HCT116 (cell line): ENCODE results near the gene ZNF488. TPM values are rescaled to one million over a fixed set of nuclear protein-coding genes. Genes with fewer than 3 reads are reported as not detected.

ENCODE experiments used
- ATAC-seq: fragments of 200-7000 bp; cut with Tn5 transposase; 2 replicates; pipeline ENCODE4 v1.9.1; 2020; ENCODE audit warnings: mild to moderate bottlenecking, moderate library complexity
- BruUV-seq: library from RNA; stranded (reverse); fragments of 400-500 nt; replicated peaks from 2 replicates; lab custom pipeline; 2021; lab: Mats Ljungman, UMichigan
- CTCF ChIA-PET: fragments of 300-600 bp; sonication (Branson Sonifier 250); formaldehyde crosslinking; loops from one replicate; lab custom pipeline; 2021; ENCODE audit warnings: antibody characterized with exemption; lab: Charles Lee
- POLR2A ChIA-PET: fragments of 300-600, 350-600 bp; sonication (Branson Sonifier 250); formaldehyde crosslinking; loops from one replicate; lab custom pipeline; 2021; ENCODE audit warnings: antibody characterized with exemption; lab: Charles Lee
- RAD21 ChIA-PET, 2 experiments: fragments of 300-600 bp; sonication (Branson Sonifier 250); formaldehyde crosslinking; loops; one replicate each; lab custom pipeline; 2023; ENCODE audit warnings: low total read pairs in 2 of 2; ENCODE audit not compliant: uncharacterized antibody in 2 of 2, unreplicated experiment in 2 of 2, low non-redundant PET in 1 of 2; lab: Charles Lee
- DNase-seq: peaks from one replicate; pipeline ENCODE4 v3.0.0-alpha.2; 2010; ENCODE audit warnings: low read depth, low spot score
- H2AFZ ChIP-seq: fragments of 200-600 bp; shearing (Covaris generic), sonication (generic); 2 replicates; pipeline ENCODE4 v1.6.1; 2017; ENCODE audit warnings: low read depth, mixed run types, mixed read lengths, antibody characterized with exemption, low read length; ENCODE audit not compliant: poor library complexity, severe bottlenecking
- H3K27ac ChIP-seq: 2 replicates; pipeline ENCODE4 v1.5.1; 2012; ENCODE audit warnings: low read depth, low read length
- H3K27me3 ChIP-seq: fragments of 200-600 bp; sonication (generic); 2 replicates; pipeline ENCODE4 v1.6.1; 2016; ENCODE audit warnings: mixed run types, low read length, mixed read lengths; ENCODE audit not compliant: insufficient read depth
- H3K36me3 ChIP-seq, 2 experiments: fragments of 200-500 bp in 1 of 2; fragments of 200-600 bp in 1 of 2; sonication (Bioruptor generic) in 1 of 2; sonication (generic) in 1 of 2; 2 replicates each; pipeline versions ENCODE4 v1.5.1 to v1.6.1; 2014 to 2016; ENCODE audit warnings: low read length in 2 of 2, inconsistent platforms in 1 of 2, mixed read lengths in 1 of 2, mixed run types in 1 of 2; ENCODE audit not compliant: insufficient read depth in 2 of 2, control insufficient read depth in 1 of 2
- H3K4me1 ChIP-seq, 2 experiments: fragments of 200-600 bp in 1 of 2; sonication (generic) in 1 of 2; 2 replicates each; pipeline versions ENCODE4 v1.5.1 to v1.6.1; 2012 to 2017; ENCODE audit warnings: low read length in 2 of 2, inconsistent platforms in 1 of 2, mild to moderate bottlenecking in 1 of 2, mixed read lengths in 1 of 2, mixed run types in 1 of 2, moderate library complexity in 1 of 2; ENCODE audit not compliant: insufficient read depth in 2 of 2, control insufficient read depth in 1 of 2
- H3K4me2 ChIP-seq: fragments of 200-600 bp; sonication (generic); 2 replicates; pipeline ENCODE4 v1.6.1; 2017; ENCODE audit warnings: mixed run types, low read length, mixed read lengths
- H3K4me3 ChIP-seq, 2 experiments: fragments of 200-600 bp in 1 of 2; sonication (generic) in 1 of 2; replicated peaks in 1 of 2; 2 replicates each; pipeline ENCODE4 v1.5.1; 2011 to 2016; ENCODE audit warnings: low read length in 2 of 2, control low read depth in 1 of 2, low read depth in 1 of 2, mild to moderate bottlenecking in 1 of 2, mixed read lengths in 1 of 2, mixed run types in 1 of 2
- H3K79me2 ChIP-seq: fragments of 200-600 bp; sonication (generic); 2 replicates; pipeline ENCODE4 v1.6.1; 2017; ENCODE audit warnings: mild to moderate bottlenecking, mixed run types, low read length, moderate library complexity, mixed read lengths; ENCODE audit not compliant: insufficient read depth
- H3K9ac ChIP-seq: fragments of 200-600 bp; sonication (generic); 2 replicates; pipeline ENCODE4 v1.6.1; 2016; ENCODE audit warnings: low read length, mixed read lengths
- H3K9me2 ChIP-seq: fragments of 200-600 bp; sonication (generic), shearing (Covaris generic); 2 replicates; pipeline ENCODE4 v1.6.1; 2017; ENCODE audit warnings: mixed run types, mild to moderate bottlenecking, moderate library complexity; ENCODE audit not compliant: insufficient read depth
- H3K9me3 ChIP-seq, 2 experiments: fragments of 200-500 bp in 1 of 2; fragments of 200-600 bp in 1 of 2; sonication (Bioruptor generic) in 1 of 2; sonication (generic) in 1 of 2; 2 replicates each; pipeline ENCODE4 v1.6.1; 2014 to 2017; ENCODE audit warnings: low read length in 2 of 2, mixed read lengths in 2 of 2, inconsistent platforms in 1 of 2, low read depth in 1 of 2, mild to moderate bottlenecking in 1 of 2, mixed run types in 1 of 2, moderate library complexity in 1 of 2; ENCODE audit not compliant: control insufficient read depth in 1 of 2, insufficient read depth in 1 of 2
- H4K20me1 ChIP-seq: fragments of 200-600 bp; sonication (generic), shearing (Covaris generic); 2 replicates; pipeline ENCODE4 v1.6.1; 2017; ENCODE audit warnings: mixed run types, mild to moderate bottlenecking, moderate library complexity; ENCODE audit not compliant: insufficient read depth
- ATF3 ChIP-seq: IDR thresholded peaks from 2 replicates; pipeline ENCODE4 v1.6.1; 2012
- CBX3 ChIP-seq: IDR thresholded peaks from 2 replicates; pipeline ENCODE4 v1.6.1; 2012; ENCODE audit warnings: low read depth
- ELF1 ChIP-seq: IDR thresholded peaks from 2 replicates; pipeline ENCODE4 v1.6.1; 2012; ENCODE audit warnings: low read depth, borderline replicate concordance
- EZH2 ChIP-seq: fragments of 200-600 bp; sonication (generic); IDR thresholded peaks from 2 replicates; pipeline ENCODE4 v1.6.1; 2017; ENCODE audit warnings: antibody characterized with exemption, mixed run types
- EZH2phosphoT487 ChIP-seq: fragments of 200-600 bp; IDR thresholded peaks from 2 replicates; pipeline ENCODE4 v1.6.1; 2018; ENCODE audit warnings: antibody characterized with exemption, borderline replicate concordance
- FOSL1 ChIP-seq: IDR thresholded peaks from 2 replicates; pipeline ENCODE4 v1.6.1; 2012; ENCODE audit warnings: low read depth
- MAX ChIP-seq: IDR thresholded peaks from 2 replicates; pipeline ENCODE4 v1.6.1; 2012
- POLR2AphosphoS5 ChIP-seq: IDR thresholded peaks from 2 replicates; pipeline ENCODE4 v1.6.1; 2011; ENCODE audit warnings: mild to moderate bottlenecking, low read depth, low read length, moderate library complexity
- SIN3A ChIP-seq: IDR thresholded peaks from 2 replicates; pipeline ENCODE4 v1.6.1; 2012; ENCODE audit warnings: low read depth
- SP1 ChIP-seq: IDR thresholded peaks from 2 replicates; pipeline ENCODE4 v1.6.1; 2012; ENCODE audit warnings: low read depth
- SRF ChIP-seq: IDR thresholded peaks from 2 replicates; pipeline ENCODE4 v1.6.1; 2012; ENCODE audit warnings: low read depth
- TCF7L2 ChIP-seq: IDR thresholded peaks from 2 replicates; pipeline ENCODE4 v1.7.0; 2011; ENCODE audit warnings: borderline replicate concordance, inconsistent platforms; ENCODE audit not compliant: insufficient read depth, insufficient read length; ENCODE audit errors: extremely low read depth
- YY1 ChIP-seq: IDR thresholded peaks from 2 replicates; pipeline ENCODE4 v1.6.1; 2011; ENCODE audit warnings: low read length, low read depth, moderate library complexity, mild to moderate bottlenecking; ENCODE audit not compliant: insufficient replicate concordance; ENCODE audit errors: extremely low read depth
- ZBTB33 ChIP-seq: IDR thresholded peaks from 2 replicates; pipeline ENCODE4 v1.6.1; 2011; ENCODE audit warnings: mild to moderate bottlenecking, low read length, moderate library complexity; ENCODE audit not compliant: insufficient replicate concordance; ENCODE audit errors: extremely low read depth
- ZFX ChIP-seq: fragments of 450-650 bp; IDR thresholded peaks from 2 replicates; pipeline ENCODE4 v1.6.1; 2017
- intact Hi-C: fragments of 100-400 bp; cut with micrococcal nuclease; formaldehyde crosslinking; loops from 2 replicates; pipeline ENCODE4 v1.10.0; 2022
- total RNA-seq: library from RNA; stranded (reverse); gene quantifications from one replicate; pipeline ENCODE4 v1.2.1, GENCODE V29; 2021; ENCODE audit not compliant: unreplicated experiment

Gene ZNF488
- total RNA-seq, 1 experiment from 2014 or later, result 3.9 TPM

- TF ChIP-seq SP1 (no peak), FOSL1 (no peak), ZFX (no peak)
Measured at GRCh38 chr10:47368431-47369180, 15.5 kb downstream of the ZNF488 start (continued).

- Histone ChIP-seq H3K27me3 (no peaks in the 10 kb centered on the region), H3K27ac (no peak overlapping the region), H3K9me2 (no peaks in the 10 kb centered on the region), H3K4me2 (no peak overlapping the region), H3K9ac (no peak overlapping the region), H4K20me1 (no peaks in the 10 kb centered on the region), H3K79me2 (no peaks in the 10 kb centered on the region)
- ATAC-seq (no peak), DNase-seq (no peak)
- ChIA-PET POLR2A (no interaction called here), RAD21 (no interaction called here), CTCF (no interaction called here)
- intact Hi-C loops, result no loop called here
- TF ChIP-seq SIN3A, result no peak
- TF ChIP-seq ZBTB33, result no peak
- TF ChIP-seq TCF7L2, result no peak
- TF ChIP-seq FOSL1, result no peak
- TF ChIP-seq MAX, result no peak
- no peak for TF ChIP-seq EZH2
- no peak for TF ChIP-seq CBX3
- TF ChIP-seq POLR2AphosphoS5, result no peak
- TF ChIP-seq ELF1, result no peak
- no peak for TF ChIP-seq EZH2phosphoT487
- no peak for TF ChIP-seq YY1
- no peak for TF ChIP-seq ZFX
- no peak for TF ChIP-seq SP1
- TF ChIP-seq ATF3, result no peak
- TF ChIP-seq SRF, result no peak
- TF ChIP-seq, all 23 proteins: peak for 0
- Histone ChIP-seq H3K4me3 (no peak overlapping the region), H3K36me3 (no peaks in the 10 kb centered on the region), H3K9me3 (no peaks in the 10 kb centered on the region), H3K4me1 (peaks cover 0 to 6% of the 10 kb centered on the region in 2 experiments; a peak in 1 of 4 replicates), H2AFZ (no peak overlapping the region)
- BruUV-seq, result no TSS peak
Measured at GRCh38 chr10:47367646-47368045, 16.4 kb downstream of the ZNF488 start.
